Renal cortical epithelial cell (primary cell): Measurements from ENCODE around the gene IL12RB1. TPM values are rescaled to one million over a fixed set of nuclear protein-coding genes. Genes with fewer than 3 reads are reported as not detected.
"Not testable (repeated sequence)": the region's sequence is repeated elsewhere in the genome, so short reads cannot be mapped to it uniquely, and the experiment has no call there.

Experiments used
- DNase-seq: peaks from one replicate; pipeline ENCODE4 v3.0.0-alpha.2; 2011; ENCODE audit warnings: low read depth
- total RNA-seq: library from RNA; depleted of rRNA; stranded (reverse); fragments of >200 nt; gene quantifications from 2 replicates; pipeline ENCODE4 v1.2.3, GENCODE V29; 2014

IL12RB1 gene
- total RNA-seq, 1 donor from 2014 or later: not detected

GRCh38 chr19:18046059-18046718, 40.5 kb downstream of the IL12RB1 start:
- peak; percentile 75 for DNase-seq

GRCh38 chr19:18045307-18046050, 41.3 kb downstream of the IL12RB1 start:
- no peak for DNase-seq

GRCh38 chr19:18044825-18045304, 41.9 kb downstream of the IL12RB1 start:
- peak; percentile 87 for DNase-seq

DNA sequence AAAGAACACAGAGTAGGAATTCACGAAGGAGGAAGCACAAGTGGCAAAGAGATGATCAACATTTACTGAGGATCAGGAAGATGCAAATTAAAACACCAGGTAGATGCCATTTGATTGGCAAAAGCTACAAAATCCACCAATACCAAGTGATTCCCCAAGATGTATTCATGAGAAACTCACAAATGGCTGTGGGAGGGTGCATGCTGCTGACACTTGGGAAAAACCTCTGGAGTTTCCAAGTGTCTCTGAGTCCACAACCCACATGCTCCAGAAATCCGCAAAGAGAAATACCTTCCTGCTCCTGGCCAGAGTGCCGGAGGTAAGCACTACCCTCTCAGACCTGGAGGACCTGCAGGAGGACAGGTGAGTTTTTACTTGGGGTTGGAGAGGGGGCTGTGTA, 43.1 kb downstream of the IL12RB1 start:
- DNase-seq: no peak

GRCh38 chr19:18041054-18041453, 45.7 kb downstream of the IL12RB1 start:
- no peak for DNase-seq

- not testable (repeated sequence) for DNase-seq
Observed at GRCh38 chr19:18032102-18032501, 54.6 kb downstream of the IL12RB1 start.

DNA sequence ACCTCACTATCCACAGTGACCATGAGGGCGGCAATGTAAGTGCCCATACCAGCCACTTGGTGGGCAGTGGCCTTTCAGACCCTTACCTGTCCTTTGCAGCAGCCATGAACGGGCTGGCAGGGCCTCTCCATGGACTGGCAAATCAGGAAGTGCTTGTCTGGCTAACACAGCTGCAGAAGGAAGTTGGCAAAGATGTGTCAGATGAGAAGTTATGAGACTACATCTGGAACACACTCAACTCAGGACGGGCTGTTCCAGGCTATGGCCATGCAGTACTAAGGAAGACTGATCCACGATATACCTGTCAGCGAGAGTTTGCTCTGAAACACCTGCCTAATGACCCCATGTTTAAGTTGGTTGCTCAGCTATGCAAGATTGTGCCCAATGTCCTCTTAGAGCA, 55.3 kb downstream of the IL12RB1 start:
- DNase-seq: not testable (repeated sequence)

GRCh38 chr19:18029617-18030338, 57.0 kb downstream of the IL12RB1 start:
- DNase-seq: peak; percentile 51

DNA sequence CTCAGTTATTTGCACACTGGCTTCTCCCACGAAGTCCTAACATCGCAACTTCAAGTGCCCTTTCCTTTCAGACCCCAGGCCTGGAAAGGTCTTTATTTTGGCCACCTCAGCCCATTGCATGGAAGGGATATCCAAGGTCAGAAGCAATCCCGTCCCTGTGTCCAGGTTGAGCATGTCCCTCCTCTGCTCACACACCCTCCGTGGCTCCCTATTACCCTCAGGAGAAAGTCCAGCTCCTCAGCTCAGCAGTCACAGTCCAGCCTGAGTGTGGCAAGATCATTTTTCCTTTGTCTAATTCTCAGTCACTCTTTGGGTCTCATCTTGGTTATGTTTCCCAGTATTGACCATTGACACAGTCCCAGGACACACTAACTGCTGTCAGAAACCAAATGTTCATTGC, 59.6 kb downstream of the IL12RB1 start:
- no peak for DNase-seq

- no peak for DNase-seq
Observed at GRCh38 chr19:18023622-18024251, 63.0 kb downstream of the IL12RB1 start.

GRCh38 chr19:18021121-18021755, 65.5 kb downstream of the IL12RB1 start:
- peak; percentile 81 for DNase-seq

DNA sequence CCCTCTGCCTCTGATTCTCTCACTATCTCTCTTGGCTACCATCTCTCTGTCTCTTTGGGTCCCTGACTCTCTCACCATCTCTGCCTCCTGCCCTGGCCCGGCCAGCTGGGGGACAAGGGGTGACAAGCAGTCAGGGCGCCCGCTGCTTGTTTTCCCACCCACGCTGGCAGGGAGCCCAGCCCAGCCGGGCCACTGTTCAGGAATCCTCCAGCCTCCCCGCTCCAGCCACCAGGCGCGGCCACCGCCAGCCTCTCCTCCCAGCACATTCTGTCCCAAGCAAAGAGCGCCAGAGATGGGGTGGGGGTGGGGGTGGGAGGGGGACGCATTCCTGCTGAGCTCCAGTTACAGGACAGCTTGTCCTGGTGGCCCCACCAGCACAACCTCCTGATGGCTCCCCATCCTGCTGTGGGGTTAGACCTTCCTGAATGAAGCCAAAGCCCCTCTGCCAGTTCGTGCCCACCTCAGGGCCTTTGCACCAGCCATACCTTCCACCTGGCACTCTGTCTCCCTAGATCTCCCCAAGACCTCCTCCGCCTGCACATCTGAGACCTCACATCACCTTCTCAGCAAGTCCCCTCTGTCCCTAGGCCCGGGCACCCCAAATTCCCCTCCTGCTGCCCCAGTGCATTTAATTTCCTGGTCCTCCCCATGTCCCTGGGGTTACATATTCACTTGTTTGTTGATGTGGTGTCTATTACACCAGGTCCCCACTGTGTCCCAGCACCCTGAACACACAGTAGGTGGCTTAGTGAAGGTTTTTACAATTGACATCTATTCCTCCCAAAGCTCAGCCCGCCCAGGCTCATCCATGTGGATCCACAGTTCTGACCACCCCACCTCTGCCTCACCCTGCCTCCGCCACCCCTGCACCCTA, 66.3 kb downstream of the IL12RB1 start:
- peak; percentile 36 for DNase-seq

DNA sequence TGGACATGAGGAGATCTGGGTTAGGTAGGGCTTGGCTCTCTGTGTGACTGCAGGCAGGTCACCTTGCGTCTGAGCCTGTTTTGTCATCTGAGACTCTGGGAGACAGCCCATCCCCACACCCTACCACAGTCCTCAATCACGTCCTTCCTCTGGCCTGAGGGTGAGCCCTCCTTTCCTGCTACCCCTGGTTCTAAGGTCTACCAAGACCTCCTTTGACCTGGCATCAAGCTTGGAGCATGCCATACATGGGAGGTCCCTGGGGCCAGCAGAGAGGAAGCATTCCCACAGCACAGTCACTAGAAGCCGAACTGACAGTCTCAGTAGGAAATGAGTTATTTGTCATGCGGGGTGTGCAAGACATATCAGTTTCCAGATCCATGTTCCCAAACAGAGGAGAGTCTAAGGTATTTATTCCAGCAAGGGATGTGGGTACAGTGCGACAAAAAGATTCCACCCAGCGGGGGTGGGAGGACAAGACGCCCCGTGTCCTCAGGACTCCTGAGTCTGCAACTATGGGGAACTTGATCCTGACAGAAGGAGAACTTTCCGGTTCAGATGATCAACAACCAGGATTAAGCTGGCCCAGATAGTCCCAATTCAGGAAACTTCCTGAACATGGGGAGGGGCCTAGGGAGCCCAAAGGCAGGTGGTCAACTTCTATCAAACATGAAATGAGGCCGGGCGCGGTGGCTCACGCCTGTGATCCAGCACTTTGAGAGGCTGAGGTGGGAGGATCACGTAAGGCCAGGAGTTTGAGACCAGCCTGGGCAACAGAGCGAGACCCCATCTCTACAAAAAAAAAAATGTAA, 69.3 kb downstream of the IL12RB1 start:
- no peak for DNase-seq

DNA sequence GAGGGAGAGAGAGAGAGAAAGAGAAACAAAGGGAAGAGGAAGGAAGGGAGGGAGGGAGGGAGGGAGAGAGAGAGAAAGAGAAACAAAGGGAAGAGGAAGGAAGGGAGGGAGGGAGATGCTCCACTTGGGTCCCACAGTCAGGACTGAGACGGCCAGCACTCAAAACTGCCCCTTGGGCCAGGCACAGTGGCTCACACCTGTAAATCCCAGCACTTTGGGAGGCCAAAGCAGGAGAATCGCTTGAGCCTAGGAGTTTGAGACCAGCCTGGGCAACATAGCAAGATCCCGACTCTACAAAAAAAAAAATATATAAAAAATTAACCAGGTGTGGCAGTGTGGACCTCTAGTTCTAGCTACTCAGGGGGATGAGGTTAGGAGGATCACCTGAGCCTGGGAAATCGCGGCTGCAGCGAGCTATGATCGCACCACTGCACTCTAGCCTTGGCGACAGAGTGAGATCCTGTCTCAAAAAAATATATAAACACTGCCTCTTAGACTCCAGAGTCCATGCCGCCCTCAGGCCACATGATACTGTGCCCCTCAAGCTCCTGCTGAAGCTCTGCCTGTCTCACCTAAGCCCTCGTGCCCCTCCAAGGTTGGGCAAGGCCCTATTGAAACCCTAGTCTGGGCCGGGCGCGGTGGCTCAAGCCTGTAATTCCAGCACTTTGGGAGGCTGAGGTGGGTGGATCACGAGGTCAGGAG, 70.4 kb downstream of the IL12RB1 start:
- DNase-seq: no peak

DNA sequence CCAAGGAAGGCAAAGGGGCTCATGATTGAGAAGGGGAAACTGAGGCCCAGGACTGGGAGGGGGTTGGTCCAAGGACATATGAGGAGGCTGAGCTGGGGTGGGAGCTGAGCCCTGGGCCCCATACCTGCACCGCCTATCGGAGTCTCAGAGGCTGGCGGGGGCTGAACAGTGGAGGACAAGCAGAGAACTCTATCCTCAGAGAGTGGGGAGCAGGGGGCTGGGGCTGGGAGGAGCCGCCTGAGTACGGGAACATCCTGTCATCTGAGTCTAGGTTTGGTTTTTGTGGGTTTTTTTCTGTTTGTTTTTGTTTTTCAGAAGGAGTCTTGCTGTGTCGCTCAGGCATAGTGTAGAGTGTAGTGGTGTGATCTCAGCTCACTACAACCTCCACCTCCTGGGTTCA, 72.5 kb downstream of the IL12RB1 start:
- DNase-seq: no peak

- DNase-seq: no peak
Observed at GRCh38 chr19:18013210-18014111, 73.3 kb downstream of the IL12RB1 start.

- no peak for DNase-seq
Observed at GRCh38 chr19:18010149-18010548, 76.6 kb downstream of the IL12RB1 start.
